ENCODE measurements around the gene SECTM1.
"Not testable (repeated sequence)": the region's sequence is repeated elsewhere in the genome, so short reads cannot be mapped to it uniquely, and the experiment has no call there.

The SECTM1 gene

DNA sequence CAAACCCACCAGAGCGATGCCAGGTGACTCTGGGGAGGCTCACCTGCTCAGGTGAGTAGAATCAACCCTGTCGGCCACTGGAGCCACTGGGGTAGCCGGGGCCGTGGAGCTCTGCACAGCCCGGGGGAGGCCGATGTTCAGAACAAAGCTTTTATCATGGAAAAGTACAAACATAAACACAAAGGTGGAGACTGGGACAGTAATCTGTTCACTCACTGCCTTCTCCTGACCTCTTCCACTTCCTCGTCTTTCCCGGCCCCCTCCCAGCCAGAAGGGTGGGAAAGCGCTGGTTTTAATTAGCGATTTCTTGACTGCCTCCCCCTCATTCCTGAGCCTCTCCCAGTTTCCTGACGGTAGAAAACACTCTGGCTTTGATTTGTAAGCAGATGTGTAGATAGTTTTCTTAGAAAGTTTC is 15.7 kb upstream of the SECTM1 start:
- in situ Hi-C loops (cut with MboI; ENCODE audit: low sequenced_read_pairs) = no loop called here

DNA sequence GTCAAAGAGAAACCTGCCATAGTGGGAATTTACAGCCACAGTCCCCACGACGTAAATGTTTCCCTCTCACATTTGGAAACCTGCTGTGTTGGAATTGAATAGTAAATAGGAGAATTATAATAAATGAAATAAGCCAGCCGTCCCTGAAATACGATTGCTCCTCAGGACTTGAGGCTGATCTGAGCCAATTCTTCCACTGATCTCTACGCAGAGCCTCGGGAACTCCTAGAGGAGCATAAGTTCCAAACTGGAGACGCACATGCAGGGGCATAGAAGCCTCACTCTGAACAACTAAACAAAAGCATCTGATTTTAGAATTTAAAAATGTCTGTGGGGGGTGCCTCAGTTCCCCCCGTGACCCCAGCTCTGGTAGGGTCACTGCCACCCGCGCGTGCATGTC is 15.3 kb upstream of the SECTM1 start:
- in situ Hi-C loops (cut with MboI; ENCODE audit: low sequenced_read_pairs) = no loop called here

DNA sequence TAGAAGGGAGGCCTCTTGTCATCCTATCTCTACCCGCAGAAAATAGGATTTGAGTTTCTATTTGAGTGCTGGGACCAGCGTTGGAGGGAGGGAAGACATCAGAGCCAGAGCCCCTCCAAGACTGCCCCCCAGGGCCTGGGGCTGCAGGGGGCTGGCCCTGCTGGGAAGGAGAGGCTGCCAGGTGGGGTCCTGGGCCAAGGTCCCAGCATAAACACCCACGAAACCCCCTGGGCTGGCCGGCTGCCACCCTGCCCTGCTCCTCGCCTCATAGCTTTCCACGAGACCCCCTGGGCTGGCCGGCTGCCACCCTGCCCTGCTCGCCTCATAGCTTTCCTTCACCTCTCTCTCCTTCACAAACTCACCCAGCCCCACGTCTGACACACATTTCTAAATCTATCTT is 14.9 kb upstream of the SECTM1 start:
- in situ Hi-C loops (cut with MboI; ENCODE audit: low sequenced_read_pairs) = no loop called here

DNA sequence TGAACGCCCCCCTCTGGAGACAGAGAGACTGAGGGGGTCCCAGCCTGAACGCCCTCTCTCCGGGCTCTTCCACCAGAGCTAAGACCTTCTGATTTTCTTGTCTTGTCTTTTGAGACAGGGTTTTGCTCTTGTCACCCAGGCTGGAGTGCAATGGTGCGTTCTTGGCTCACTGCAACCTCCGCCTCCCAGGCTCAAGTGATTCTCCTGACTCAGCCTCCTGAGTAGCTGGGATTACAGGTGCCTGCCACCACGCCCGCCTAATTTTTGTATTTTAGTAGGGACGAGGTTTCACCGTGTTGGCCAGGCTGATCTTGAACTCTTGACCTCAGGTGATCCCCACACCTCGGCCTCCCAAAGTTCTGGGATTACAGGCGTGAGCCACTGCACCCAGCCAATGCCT is 14.4 kb upstream of the SECTM1 start:
- in situ Hi-C loops (cut with MboI; ENCODE audit: low sequenced_read_pairs) = not testable (repeated sequence)

DNA sequence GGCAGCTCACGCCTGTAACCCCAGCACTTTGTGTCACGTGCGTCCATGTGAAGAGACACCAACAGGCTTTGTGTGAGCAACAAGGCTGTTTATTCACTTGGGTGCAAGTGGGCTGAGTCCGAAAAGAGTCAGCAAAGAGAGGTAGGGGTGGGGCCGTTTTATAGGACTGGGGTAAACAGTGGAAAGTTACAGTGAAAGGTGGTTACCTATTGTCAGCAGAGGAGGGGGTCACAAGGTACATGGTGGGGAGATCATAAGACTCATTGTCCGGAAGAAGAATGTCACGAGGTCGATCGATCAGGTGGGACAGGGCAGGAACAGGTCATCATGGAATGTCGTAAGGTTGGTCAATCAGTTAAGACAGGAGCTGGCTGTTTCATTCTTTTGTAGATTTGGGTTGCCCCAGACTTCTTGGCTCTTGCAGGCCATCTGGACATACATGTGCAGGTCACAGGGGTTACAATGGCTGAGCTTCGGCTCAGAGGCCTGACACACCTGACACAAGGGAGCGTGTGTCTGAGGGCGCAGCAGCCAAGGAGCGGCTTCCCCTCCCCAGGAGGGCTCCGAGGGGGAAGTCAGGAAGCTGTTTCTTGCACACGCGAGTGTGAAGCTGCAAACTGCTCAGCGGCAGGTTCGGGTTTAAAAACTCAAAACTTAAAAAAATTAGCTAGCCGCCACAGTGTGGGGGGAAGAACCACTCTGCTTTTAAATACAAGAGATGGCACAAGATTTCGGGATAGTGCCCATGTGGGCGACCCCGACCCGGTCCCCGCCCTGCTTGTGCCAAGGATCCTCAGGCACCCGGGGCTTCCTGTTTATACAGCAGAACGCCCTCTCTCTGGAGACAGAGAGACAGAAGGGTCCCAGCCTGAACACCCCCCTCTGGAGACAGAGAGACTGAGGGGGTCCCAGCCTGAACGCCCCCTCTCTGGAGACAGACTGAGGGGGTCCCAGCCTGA is 13.1 kb upstream of the SECTM1 start:
- in situ Hi-C loops (cut with MboI; ENCODE audit: low sequenced_read_pairs) = no loop called here

DNA sequence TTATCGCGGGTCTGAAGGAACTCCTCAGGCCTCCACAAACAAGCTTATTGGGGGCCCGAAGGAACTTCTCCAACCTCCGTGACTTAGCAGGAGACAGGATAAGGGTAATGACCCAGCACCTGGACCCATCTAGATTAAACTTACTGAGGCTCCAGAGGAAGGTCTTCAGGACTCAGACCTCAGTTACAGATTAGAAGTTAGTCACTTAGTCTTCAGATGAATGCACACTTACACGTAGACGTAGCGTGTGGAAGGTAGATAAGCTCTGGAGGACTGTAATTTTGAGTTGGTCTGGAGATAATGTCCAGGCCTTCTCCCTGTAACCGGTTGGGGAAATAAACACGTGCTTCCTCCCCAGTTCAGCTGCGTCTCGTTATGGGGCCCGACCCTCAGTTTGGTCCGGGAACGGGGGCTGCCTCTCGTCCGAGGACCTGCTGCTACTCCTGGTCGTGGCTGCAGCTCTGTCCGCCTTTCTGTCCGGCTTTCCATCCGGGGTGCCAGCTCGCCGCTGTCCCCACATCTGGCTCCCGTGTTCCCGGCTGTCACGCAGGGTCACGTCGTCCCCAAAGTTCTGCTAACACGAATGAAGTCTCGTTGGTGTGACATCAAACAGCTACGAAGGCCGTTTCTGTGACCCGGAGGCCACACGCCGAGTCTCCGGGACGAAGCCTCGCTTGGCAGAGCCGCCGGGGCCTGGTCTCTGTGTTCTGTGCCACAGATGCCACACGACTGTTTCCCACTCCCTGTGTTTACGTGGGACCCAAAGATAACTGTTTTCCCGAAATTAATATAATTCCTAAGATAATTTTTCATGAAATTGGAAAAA is 11.8 kb upstream of the SECTM1 start:
- in situ Hi-C loops (cut with MboI; ENCODE audit: low sequenced_read_pairs) = no loop called here

DNA sequence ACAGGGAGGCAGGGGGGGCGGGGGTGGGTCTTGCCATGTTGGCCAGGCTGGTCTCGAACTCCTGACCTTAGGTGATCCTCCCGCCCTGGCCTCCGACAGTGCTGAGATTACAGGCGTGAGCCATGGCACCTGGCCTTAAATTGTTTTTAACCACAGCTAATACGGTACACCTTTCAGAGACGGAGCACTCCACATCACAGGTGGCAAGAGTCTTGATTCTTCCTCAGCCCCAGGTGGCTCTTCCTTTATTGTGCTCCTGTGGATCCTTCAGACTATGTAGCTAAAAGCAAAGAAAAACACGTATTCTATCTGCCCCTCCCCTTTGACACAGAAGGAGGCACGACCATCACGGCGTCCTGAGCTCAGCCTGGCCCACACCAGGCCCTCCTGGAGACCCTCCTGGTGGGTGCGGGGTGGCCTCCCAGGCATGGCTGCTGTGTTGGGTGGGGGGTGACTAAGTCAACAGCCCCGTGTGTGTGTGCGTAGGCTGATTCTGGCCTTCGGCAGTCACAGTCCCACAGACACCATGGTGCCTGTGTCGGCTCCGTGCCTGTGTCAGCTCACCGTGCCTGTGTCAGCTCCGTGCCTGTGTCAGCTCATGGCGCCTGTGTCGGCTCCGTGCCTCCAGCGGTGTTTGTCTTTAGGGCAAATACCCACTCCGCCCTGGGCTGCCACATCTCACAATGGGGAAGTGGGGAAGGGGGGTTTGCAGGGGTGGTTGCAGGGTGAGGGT is 10.8 kb upstream of the SECTM1 start:
- in situ Hi-C loops (cut with MboI; ENCODE audit: low sequenced_read_pairs) = no loop called here

DNA sequence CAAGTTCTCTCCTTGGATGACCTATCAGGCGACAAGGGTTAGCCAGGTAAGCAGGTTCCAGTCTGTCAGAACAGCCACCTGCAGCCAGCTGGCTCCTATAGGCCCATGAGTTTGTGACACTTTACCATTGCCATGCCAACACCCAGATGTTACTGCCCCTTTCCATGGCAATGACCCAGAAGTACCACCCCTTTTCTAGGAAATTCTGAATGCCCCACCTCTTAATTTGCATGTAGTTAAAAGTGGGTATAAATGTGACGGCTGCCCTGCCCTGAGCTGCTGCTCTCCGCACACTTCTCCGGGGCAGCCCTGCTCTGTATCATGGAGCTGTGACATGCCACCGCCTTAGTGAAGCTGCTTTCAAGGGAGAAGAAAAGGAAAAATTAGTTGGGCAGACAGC is 10.0 kb upstream of the SECTM1 start:
- in situ Hi-C loops (cut with MboI; ENCODE audit: low sequenced_read_pairs) = no loop called here

DNA sequence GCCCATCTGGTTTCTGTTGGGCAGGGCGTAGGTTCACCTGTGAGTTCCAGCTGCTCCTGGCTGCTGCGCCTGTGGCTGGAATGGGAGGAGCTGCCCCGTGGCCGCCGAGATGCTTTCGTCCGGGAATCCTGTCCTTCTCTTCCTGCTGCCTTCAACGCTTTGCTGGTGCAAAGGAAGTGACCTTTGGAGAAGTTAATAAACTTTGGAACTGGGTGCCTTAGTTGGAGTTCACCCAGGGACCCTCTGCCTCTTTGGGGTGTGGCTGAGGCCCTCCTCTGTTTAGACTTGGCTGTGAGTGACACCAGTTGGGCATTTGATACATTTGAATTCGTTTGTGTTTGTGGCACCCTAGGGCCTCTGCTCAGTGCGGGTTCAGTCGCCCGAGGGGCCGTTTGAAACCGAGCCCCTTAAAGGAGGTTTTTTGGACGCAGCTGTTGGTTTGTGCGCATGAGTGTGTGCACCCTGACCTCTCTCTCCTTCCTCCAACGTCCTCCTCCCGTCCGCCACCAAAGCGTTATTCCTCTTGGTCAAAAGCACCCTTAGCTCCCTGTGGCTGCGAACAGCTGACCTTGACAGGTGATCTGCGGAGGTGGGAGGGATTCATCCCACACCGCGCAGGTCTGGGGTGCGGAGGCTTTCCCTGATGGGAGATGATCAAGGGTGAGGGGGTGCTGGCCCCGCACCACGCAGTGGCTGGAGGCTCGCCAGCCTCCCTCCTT is 9.0 kb upstream of the SECTM1 start:
- in situ Hi-C loops (cut with MboI; ENCODE audit: low sequenced_read_pairs) = no loop called here

DNA sequence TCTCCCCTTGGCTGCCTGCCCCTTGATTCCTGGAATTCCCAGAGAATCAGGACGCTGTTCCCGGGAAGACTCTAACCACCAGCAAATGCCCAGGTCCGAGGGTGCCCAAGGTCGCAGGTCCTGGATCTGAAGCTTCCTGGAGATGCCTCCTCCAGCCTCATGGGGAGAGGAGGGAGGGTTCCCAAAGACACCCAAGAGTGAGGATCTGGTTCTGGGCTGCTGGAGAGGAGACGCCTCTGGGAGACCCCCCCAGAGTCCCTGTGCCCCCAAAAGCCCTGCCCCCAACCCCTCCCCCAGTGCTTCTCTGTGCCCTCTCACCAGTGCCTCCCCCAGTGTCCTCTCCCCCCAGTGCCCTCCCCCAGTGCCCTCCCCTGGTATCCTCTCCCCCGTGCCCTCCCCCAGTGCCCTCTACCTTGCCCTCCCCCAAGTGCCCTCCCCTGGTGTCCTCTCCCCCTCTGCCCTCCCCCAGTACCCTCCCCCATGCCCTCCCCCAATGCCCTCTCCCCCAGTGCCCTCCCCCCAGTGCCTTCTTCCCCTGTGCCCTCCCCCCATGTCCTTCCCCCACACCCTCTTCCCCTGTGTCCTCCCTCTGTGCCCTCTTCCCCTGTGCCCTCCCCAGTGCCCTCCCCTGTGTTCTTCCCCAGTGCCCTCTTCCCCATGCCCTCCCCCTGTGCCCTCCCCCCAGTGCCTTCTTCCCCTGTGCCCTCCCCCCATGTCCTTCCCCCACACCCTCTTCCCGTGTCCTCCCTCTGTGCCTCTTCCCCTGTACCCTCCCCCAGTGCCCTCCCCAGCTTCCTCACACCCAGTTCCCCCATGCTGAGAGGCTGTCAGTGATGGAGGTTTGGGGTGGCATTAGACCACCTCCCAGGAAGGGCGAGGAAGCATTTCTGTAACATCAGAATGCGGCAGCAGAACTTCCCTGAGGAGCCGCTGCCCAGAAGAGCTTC is 6.3 kb upstream of the SECTM1 start:
- in situ Hi-C loops (cut with MboI; ENCODE audit: low sequenced_read_pairs) = no loop called here

DNA sequence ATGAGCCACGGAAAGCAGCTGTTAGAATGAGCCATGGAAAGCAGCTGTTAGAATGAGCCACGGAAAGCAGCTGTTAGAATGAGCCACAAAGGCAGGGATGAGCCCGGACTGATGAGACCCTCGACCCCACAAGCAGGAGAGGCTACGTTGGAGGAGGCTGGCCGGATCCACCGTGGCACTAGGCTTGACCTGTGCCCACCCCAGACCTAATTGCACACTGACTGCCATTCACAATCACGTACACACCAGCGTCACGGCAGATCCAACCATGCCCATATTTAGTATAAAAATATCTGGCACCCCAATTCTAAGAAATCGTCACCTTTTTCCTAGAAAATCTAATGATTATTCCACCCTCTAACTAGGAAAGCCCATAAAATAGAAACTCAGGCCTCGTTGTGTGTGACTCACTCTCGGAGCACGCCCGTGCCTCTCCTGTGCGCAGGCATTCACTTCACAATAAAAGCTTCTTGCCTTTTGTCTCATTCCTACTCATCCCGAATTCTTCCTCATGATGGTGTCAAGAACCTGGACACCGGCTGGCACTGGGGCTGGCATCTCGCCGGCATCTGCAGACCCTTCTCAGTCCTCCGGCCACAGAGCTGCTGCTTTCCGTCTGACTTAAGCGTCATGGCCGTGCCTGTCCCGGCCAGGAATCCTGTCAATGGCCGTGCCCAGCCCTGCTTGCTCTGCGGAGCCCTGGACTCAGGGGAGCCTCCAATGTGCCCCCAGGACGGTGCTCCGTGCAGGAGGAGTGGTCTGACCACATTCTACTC is 5.5 kb upstream of the SECTM1 start:
- in situ Hi-C loops (cut with MboI; ENCODE audit: low sequenced_read_pairs) = no loop called here

DNA sequence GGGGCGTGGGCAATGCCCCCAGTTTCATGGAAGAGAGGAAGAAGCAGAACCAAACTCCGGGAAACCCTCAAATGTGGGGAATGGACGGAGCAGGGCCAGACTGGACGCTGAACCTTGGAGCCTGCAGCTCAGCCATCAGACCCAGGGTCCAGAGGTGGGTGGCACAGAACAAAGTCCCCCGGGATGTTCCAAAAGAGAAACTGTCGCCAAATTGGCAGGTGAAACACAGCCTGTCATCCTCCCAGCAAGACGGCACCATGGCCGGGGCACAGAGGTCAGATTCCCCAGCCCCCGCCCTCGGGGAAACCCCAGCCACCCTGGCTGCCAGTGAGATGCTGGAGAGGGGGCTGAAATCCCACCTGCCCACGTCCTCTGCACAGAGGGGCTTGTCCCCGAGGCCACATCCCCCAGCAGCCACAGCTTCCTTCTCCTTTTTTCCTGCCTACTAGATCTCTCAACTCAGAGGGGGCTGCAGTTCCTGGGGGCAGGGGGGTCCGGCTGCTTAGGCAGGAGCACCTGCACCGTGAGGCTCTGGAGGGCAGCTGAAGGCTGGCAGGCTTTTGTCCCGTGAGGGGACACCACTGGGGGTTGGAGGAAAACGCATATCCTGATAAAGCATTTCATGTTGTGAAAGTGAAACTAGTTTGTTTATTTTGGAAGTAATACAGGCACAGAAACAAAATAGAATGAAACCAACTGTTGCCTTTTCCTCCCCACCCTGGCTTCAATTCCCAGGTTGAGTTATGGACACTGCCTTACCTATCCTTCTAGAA is 1.2 kb upstream of the SECTM1 start:
- in situ Hi-C loops (cut with MboI; ENCODE audit: low sequenced_read_pairs) = no loop called here

DNA sequence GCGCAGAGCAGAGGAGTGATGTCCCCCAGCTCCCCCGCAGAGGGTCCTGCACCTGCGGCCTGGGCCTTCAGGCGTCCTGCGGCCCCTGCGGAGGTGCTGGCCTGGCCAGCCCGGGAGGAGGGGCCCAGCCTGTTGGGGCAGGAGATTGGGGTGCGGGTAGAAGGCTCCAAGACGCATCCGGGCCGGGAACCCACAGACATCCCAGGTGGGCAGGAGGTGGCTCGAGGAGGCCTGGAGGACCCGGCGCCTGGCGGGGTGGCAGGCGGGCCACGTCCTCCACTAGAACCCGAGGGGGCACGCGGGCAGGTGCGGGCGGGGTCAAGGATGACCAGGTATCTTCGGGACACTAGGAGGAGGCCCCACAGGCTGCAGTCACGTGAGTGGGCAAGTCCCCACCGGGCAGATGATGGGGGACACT is 647 bp upstream of the SECTM1 start:
- in situ Hi-C loops (cut with MboI; ENCODE audit: low sequenced_read_pairs) = no loop called here

DNA sequence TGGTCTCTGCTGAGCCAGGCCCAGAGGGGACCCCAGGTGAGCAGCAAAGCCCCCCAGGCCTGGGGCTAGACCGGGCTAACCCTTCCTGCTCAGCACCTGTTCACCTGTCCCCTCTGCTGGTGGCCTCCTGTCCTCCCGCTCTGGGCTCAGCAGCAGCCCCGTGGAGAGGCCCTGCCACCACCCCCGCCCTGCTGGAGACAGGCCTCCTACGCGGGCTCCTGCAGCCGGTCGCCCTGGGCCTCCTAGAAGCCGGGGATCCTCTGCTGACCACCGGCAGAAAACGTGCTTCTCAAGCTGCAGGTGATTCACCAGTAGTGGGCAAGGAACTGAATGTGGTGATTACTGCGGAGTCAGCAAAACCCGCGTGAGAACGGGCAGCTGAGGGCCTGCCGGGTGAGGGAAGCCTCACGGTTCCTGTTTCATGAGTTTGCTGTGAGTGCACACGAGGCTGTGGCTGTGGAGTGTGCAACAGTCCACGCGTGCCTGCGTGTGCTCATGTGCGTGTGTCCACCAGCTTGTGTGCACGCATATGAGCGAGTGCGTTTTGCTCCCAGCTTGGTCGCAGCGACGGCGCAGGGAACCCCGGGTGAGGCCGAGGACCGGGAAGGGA is 792 bp downstream of the SECTM1 start:
- in situ Hi-C loops (cut with MboI; ENCODE audit: low sequenced_read_pairs) = no loop called here

DNA sequence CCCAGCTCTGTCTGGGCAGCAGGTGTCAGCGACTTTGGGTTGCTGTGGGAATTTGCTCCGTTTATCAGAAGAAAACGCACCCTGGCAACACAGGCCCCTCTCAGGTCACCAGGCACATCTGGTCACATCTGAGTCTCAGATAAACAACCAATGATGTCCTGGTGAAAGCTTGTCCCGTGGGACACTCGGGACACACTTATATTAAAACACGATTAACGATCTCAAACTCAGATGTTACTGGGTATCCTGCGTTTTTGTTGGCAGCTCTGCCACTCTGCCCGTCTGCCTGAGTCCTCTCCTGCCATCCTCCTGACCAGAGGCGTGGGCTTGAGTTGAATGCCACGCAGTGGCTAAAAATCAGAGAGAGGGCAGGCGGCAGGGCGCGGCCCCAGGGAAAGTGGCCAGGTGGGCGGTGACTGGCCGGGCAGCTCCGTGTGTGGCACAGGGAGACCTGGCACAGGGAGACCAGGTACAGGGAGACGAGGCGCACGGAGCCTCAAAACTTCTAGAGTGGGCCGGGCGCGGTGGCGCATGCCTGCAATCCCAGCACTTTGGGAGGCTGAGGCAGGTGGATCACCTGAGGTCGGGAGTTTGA is 2.1 kb downstream of the SECTM1 start:
- in situ Hi-C loops (cut with MboI; ENCODE audit: low sequenced_read_pairs) = no loop called here

DNA sequence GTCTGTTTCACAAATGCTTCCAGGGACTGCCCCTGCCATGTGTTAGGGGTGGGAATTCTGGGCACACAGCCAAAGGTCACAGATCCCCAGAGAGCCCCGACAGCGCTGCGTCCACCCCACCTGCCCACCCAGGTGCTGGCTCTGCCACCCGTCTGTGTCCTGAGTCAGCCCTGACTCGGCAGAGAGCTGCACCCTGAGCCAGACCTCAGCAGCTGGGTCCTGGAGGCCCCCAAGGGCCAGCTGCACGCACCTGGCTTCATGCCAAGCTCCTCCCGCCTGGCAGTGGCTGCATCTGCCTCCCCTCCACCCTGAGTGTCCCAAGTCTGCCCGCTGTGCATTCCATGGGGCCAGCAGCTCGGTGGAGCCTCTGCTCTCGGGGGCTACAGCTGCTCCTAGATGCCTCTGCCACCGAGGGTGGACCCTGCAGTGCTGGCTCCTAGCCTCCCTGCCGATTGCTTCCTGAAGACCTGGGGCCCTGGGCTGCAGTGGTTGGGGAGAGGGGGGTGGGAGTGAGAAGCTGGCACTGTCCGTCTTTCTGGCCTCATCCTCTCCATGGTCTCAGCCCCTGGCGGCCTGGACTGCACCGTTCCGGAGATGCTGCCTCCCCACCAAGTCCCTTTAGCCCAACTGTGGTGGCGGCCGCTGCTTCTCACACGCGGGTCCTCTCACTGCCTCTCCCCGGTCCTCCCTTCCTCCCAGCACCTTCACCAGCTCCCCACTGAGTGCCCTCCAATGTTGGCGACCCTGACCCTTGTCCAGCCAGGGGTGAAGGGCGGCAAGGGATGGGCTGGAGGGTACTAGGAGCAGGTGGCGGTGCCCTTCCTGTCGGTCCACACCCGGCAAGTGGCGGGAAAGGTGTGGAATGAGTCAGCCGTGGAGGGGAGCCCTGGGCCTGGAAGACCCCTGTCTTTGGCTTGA is 3.0 kb downstream of the SECTM1 start:
- in situ Hi-C loops (cut with MboI; ENCODE audit: low sequenced_read_pairs) = no loop called here
